HG03520 (cell line): Measurements from ENCODE around the gene EIF4E2.

Source experiments
- ATAC-seq: cut with Tn5 transposase; IDR thresholded peaks from one replicate; pipeline ENCODE4 v1.9.1; 2021; ENCODE audit warnings: mild to moderate bottlenecking, moderate library complexity; ENCODE audit not compliant: unreplicated experiment

EIF4E2 gene

DNA sequence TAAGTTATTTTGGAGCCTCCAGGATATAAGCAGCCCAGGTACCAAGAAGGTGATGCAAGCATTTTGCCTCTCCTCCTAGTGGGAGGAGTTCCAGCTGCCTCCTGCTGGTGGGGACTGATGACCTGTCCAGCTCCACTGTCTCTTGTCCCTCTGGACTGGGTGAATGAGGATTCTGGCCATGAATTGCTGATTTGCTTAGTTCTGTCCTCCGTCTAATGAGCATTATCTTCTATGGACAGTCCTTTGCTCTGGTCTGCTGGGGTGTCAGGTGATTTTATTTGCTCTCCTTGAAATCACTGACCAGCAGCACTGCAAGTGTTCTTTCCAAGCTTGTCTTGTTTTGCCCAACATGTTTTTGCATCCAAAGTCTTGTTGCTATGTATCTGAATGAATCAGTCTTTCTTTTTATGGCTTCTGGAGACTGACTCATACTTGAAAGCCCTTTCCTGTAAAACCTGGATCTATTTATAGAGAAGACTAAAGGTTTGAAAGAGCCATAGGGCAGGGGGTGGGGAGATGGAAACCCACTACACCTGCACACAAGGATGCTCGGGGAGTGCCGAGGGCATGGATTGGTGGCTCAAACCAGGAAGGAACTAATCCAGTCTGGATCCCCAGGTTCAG is 42.4 kb downstream of the EIF4E2 start:
- ATAC-seq = no peak

DNA sequence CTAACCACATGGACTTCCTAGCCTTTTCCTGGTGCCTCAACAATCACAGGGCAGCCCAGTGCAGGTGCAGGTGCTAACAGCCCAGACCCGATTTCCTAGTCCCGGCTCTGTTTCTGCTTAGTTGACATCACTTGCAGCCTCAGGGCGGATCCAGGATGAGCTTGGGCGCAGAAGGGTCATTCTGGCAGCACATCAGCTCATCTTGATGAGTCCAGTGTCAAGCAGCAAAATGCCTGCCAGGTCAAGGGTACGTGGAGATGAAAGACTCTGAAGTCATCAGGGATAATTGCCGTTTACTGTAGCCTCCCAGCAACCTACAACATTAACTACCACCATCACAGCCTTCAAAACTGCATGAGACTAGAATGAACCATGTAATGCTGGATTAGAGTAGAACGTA is 43.5 kb downstream of the EIF4E2 start:
- ATAC-seq = no peak

DNA sequence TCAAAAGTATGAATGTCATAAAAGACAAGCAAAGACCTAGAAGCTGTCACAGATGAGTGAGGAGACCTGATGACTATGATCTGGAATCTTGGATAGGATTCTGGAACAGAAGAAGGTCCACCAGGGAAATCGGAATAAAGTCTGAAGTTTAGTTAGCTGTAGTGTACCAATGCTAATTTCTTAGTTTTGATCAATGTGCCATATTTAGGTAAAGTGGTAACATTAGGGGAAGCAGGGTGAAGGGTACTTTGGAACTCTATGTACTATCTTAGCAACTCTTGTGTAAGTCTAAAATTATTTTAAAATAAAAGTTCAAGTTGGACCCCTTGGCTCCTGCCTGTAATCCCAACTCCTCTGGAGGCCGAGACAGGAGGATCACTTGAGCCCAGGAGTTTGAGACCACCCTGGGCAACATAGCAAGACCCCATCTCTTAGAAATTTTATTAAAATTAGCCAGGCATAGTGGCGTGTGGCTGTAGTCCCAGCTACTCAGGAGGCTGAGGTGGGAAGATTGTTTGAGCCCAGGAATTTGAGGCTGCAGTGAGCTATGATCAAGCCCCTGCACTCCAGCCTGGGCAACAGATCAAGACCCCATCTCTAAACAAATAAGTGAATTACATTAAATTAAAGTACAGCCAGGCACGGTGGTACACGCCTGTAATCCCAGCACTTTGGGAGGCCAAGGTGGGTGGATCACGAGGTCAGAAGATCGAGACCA is 47.0 kb downstream of the EIF4E2 start:
- ATAC-seq = no peak

DNA sequence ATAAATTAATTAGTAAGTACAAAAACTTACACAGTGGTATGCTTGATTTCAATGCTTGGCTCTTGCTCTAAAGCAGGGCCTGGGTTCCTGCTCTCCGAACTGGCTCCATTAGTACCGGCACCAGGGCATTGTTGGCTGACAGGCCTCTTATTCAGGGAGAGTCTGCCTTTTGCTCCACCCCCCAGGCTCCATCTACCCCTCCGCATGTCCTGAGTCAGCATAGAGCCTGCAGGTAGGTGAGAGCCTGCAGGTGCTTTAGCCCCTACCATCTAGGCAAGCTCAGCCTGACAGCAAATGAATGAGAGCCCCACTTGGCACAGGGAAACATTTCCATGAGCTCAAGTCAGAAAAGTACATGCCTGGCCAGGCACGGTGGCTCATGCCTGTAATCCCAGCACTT is 47.8 kb downstream of the EIF4E2 start:
- no peak for ATAC-seq

DNA sequence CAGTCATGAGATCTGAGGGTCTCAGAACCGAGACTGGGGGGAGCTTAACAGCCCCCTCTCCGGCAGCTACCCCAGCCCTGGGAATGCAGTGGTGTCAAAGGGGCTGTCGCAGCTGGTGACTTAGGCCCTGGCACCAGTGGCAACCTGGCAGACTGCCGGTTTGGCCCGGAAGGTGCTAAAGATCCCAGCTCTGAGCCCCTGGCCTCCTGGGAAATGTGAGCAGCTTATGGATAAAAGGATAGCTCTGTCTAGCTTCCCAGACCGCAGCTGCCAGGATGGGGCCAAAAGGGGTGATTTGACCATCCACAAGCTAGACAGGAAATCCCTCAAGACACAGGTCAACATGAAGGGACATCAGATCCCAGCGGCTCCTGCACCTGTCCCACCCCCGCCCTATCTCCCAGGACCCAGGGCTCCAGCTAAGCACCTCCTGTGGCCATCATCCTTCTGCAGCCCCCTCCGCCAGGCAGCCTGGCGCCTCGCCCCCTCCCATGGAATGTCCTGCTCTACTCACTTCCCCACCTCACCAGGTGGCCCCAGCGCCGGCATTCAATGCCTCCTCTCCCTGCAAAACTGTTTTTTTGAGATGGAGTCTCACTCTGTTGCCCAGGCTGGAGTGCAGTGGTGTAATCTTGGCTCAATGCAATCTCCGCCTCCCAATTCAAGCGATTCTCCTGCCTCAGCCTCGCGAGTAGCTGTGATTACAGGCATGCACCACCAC is 49.7 kb downstream of the EIF4E2 start:
- no peak for ATAC-seq

DNA sequence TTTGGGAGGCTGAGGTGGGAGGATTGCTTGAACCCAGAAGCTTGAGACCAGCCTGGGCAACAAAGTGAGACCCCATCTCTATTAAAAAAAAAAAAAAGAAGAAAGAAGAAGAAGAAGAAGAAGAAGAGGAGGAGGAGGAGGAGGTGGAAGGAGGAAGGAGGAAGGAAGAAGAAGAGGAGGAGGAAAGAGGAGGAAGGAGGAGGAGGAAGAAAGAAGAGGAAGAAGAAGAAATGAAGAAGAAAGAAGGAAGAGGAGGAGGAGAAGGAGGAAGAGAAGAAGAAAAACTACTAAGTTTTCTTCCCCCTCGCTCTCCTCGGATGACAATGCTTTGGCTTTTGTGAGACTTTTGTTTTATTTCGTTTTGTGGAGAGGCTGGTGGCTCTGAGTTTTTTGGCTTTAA is 52.8 kb downstream of the EIF4E2 start:
- no peak for ATAC-seq

DNA sequence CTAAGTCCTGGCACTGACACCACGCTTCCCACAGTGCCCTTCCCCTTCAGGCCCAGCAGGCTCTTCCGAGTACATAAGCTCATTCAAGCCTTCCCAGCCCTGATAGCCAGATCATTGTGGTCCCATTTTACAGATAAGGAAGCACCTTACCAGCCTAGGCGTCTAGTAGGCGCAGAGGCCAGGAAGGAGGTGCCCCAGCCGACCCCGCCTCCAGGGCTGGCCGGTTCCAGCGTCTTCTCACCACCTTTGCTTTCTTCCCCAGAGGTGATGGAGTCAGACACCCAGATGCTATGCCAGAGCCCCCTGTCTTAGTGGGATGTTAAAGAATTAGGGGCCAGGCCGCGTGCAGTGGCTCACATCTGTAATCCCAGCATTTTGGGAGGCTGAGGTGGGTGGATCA is 54.0 kb downstream of the EIF4E2 start:
- no peak for ATAC-seq

DNA sequence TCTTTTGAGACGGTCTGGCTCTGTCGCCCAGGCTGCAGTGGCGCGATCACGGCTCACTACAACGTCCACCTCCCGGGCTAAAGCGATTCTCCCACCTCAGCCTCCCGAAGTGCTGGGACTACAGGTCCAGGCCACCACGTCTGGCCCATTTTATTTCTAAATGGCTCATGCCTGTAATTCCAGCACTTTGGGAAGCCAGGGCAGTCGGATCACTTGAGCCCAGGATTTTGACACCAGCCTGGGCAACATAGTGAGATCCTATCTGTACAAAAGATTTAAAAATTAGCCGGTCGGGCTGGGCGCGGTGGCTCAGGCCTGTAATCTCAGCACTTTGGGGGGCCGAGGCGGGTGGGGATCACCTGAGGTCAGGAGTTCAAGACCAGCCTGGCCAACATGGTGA is 56.5 kb downstream of the EIF4E2 start:
- ATAC-seq = no peak

DNA sequence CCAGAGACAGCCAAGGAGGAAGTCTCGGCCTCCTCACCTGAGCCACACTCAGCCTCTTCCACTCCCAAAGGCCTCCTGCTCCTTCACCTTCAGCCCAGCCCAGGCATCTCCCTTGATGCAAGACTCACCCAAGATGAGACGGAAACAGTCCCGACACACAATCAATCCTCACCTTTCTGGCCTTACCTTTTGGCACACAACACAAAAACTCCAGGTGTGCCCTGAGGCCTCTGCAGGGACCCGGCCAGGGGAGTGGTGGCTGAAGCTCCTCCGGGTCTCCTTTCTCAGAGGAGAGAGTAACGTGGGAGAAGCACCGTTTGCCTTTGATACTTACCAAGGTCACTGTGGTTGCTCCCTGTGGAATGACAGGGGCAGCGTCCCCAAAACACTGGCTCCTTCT is 59.1 kb downstream of the EIF4E2 start:
- ATAC-seq = no peak

DNA sequence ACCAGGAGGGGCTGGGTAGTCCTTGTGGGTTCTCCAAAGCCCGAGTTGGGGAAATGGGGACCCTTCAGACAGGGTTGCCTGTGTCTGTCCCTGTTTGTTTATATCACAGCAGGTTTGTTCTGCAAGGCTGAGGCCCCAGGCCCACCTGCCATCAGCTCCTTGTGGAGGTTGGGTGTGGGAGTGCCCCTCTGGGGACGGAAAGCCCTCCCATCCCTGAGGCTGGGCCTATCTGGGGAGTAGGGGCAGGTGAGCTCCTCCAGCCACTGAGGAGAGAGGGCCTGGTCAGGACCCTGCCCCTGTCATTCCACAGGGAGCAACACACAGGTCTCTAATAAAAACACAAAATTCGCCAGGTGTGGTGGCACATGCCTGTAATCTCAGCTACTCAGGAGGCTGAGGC is 59.6 kb downstream of the EIF4E2 start:
- ATAC-seq = no peak

DNA sequence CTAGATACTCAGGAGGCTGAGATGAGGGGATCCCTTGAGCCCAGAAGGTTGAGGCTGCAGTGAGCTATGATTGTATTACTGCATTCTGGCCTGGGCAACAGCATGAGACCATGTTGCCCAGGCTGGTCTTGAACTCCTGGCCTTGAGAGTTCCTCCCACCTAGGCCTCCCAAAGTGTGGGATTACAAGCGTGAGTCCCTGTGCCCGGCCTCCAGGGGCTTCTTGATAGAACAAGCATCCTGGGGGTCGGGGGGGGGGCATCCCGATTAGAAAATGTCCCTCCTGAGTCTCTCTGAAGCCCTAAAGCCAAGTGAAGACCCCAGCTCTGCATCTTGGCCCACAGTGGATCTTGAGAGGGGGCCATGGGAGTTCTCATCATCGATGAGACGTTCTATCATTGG is 60.6 kb downstream of the EIF4E2 start:
- no peak for ATAC-seq

DNA sequence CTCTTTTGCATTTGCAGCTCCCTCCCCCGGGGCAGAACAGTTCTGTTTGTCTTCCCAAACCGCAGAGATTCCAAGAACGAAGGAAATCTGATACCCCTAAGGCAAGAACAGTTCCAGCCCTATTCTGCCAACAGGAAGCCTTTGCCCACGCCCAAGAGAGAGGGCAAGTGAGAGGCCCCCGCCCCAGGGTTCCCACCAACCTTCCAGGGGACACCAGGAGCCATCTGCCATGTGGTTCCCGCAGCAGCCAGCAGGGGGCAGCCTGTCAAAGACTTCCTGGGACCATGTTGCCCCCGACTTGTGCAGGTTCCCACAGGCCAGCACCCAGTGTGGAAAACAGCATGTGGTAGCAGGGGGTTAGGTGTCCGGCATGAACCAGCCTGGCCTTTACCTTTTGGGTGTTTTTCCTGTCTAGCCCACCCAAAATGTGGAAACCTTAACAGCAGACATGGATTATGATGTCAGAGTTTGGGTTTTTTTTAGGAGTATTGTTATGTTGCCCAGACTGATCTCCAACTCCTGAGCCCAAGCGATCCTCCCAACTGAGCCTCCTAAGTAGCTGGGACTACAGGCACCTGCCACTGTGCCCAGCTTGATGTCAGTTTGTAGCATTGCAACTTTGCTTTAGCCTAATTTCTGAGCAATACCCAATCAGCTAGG is 61.2 kb downstream of the EIF4E2 start:
- no peak for ATAC-seq

DNA sequence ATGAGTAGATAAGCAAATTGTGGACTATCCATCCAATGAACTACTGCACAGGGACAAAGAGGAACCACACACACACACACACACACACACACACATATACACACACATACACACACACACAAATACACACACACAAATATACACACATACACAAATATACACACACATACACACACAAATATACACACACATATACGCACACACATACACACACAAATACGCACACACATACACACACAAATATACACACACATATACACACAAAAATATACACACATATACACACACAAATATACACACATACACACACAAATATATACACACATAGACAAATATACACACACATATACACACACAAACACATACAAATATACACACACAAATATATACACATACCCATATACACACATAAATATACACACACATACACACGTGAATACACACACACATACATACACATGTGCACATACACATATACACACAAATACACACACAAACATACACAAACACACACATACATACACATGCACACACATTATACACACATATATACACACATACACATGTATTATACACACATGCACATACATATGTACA is 63.1 kb downstream of the EIF4E2 start:
- no peak for ATAC-seq

DNA sequence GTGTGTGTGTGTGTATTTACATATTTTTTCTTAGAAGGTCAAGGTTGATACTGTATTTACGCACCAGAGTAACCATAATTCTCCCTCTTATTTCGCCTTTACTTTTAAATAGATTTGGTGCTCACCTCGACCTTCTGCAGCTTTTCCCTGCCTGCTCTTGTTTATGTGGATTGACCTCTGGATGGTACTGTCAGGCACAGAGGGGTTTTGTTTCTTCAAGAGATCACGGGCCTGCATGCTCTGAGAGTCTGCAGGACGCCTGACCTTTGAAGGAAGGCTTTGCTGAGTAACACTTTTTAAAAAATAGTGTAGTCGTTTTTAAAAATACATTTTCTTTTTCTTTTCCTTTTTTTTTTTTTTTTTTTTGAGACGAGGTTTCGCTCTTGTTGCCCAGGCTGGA is 64.8 kb downstream of the EIF4E2 start:
- ATAC-seq = no peak
